ENCODE data around the gene PTPRB.

GRCh38 chr12:70551731-70552130, 85.5 kb downstream of the PTPRB start:
- TF ChIP-seq CTCF (IDR thresholded peaks at IDR 0.05) (no peak), EZH2 (IDR thresholded peaks at IDR 0.05; ENCODE audit: borderline replicate concordance, insufficient read depth, low read depth, low read length, poor library complexity, severe bottlenecking) (no peak)
